RKO (cell line): ENCODE data around the gene SWT1.

Experiments
- DNase-seq: peaks from one replicate; pipeline ENCODE4 v3.0.0-alpha.2; 2016; ENCODE audit warnings: low spot score

Gene SWT1

DNA sequence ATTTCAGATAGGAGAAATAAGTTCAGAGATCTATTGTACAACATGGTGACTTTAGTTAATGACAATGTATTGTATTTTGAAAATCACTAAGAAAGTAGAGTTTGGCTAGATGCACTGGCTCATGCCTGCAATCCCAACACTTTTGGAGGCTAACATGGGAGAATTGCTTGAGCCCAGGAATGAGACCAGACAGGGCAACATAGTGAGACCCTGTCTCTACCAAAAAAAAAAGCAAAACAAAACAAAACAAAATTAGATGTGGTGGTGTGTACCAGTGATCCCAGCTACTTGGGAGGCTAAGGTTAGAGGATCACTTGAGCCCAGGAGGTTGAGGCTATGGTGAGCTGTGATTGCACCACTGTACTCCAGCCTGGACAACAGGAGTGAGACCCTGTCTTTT lies 132.9 kb downstream of the SWT1 start:
- no peak for DNase-seq

- no peak for DNase-seq
These were observed 134.2 kb downstream of the SWT1 start for GRCh38 chr1:185291159-185291558.

GRCh38 chr1:185291652-185292051 lies 134.7 kb downstream of the SWT1 start:
- DNase-seq: no peak

- no peak for DNase-seq
These were observed 135.3 kb downstream of the SWT1 start for GRCh38 chr1:185292237-185292636.

DNA sequence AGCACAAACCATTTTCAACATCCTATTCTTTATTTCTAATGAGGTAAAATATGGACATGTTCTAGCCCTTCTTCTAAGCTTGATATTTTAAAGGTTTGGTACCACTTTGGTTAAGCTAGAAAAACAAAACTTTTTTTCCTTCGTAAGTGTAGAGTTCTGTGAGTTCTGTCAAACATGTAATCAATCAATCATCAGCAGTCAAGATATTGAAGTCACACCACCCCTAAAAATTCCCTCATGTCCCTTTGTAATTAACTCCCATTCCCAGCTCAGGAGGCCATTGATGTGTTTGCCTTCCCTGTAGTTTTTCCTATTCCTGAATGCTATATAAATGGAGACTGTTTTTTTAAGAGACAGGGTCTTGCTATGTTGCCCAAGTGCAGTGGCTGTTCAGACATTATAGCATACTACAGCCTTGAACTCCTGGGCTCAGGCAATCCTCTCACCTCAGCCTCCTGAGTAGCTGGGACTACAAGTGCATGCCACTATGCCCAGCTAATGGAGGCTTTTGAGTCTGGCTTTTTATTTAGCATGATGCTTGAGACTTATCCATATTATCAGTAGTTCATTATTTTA lies 137.1 kb downstream of the SWT1 start:
- DNase-seq: no peak

DNA sequence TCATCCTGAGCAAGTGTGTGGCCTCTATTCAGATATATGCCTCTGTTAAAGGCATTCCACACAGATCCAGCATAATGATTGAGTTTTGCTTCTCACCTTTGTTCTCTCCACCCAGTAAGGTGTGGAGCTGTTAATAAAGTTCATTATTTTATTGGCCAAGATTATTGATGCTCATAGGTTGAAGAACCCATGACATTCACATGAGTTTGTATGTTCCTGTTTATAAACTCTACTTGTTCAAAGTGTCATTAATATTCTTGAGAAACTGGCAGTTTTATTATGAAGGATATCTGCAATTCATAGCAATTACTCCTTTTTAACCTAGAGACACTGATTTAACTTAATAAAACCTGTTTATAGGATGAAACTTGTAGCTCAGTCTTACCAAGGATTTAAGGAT lies 138.1 kb downstream of the SWT1 start:
- DNase-seq: no peak

- no peak for DNase-seq
These were observed 141.0 kb downstream of the SWT1 start for GRCh38 chr1:185297982-185298381.

DNA sequence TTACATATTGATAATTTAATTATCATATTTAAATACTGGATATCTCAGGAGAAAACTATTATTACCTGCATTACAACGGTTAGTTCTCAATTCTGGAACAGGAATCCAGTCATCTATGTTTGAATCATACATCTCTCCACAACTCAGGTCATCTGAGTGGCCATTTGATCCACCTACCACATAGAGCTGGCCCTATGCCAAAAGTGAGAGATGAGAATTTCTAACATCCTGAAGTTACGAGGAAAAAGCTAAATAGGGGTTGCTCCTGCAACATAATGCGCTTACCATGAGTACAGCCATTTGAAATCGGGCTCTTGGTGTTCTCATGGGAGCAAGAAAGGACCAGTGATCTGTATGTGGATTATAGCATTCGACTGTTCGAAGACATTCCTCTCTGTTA lies 143.2 kb downstream of the SWT1 start:
- no peak for DNase-seq

GRCh38 chr1:185305419-185305818 lies 148.5 kb downstream of the SWT1 start:
- no peak for DNase-seq

DNA sequence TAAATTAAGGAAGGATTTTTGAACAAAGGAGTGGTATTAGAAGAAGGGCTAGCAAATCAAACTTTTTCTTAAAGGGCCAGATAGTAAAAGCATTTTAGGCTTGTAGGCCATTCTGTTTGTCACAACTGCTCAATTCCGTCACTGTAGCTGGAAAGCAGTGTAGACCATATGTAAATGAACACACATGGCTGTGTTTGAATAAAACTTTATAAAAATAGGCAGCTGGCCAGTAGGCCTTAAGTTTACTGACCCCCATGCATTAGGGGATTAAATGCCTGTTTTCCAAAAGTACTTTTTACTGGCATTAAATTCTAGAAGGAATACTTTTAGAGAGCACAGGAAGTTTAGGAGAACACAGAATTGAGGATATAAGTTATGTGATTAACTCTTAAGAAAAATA lies 151.2 kb downstream of the SWT1 start:
- no peak for DNase-seq

DNA sequence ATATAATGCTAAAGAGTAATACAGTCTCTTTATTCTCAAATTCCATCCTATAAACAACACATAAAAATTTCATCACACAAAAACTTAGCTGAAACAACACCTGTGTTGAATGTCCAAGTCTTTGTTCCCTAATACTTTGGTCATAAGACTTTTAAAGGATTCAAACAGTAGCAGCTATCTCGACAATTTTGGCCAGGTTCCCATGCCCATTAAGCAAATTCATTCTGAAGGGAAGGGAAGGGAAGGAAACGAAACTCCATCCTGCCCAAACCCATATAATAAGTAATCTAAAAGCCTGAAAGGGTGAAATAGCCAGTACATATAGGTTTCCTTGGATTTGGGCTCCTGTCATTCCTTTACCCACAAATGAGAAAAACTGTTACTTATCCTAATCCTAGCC lies 152.6 kb downstream of the SWT1 start:
- no peak for DNase-seq

DNA sequence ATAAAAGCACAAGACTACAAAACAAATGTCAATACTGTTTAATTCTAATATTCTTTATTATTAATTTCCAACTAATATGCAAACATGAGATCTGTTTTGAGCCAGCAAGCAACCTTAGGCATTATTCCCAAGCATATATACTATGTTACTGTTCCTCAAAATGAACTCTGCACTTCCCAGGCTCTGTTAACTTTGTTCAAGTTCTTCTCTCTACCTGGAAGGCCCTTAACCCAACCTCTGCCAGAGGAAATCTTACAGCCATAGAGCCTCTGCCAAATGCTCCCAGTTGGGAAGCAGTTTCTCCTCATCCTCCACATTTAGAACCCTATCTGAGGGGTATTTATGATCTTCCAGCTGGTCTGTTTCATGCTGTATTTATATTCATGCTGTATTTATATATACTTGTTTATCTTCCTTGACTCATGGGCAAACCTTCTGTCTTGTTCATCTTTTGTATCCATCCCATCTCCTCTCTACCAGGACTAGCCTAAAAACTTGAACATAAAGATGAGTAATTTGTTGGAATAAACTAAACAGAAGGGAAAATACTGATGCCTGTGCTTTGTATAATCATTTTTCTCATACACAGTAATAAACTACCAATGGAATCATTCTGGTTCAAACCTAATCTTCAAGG lies 154.7 kb downstream of the SWT1 start:
- DNase-seq: no peak

- DNase-seq: no peak
These were observed 155.6 kb downstream of the SWT1 start for GRCh38 chr1:185312361-185313138.

- DNase-seq: peak; percentile 66
These were observed 157.4 kb downstream of the SWT1 start for GRCh38 chr1:185314411-185314810.

DNA sequence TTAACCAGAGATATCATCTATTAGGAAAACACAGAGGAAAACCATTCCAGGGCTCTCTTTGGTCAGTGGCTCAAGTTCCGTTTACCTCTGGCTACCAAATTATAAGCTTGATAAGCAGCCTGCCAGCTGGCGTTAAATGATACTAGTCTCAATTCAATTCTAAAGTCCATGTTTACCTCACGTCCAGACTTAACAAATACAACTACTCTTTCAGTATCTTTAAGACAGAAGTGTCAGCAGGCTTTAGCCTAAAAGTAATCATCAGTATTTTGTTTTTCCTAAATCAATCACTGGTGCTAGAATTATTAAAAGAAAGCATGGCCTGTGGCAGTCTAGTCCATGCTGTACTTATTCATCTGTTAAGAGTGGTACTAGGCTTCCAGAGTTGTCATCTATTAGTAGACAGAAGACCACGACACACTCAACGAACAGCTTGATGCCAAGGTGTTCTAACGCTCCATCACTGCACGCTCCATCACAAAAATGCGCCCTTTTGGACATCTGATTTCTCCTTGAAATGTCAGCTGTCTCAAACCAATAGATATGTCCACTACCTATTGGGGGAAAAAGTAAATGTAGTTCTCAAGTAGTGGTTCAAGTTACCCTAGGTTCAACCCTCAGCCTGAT lies 158.6 kb downstream of the SWT1 start:
- DNase-seq: peak; percentile 52

DNA sequence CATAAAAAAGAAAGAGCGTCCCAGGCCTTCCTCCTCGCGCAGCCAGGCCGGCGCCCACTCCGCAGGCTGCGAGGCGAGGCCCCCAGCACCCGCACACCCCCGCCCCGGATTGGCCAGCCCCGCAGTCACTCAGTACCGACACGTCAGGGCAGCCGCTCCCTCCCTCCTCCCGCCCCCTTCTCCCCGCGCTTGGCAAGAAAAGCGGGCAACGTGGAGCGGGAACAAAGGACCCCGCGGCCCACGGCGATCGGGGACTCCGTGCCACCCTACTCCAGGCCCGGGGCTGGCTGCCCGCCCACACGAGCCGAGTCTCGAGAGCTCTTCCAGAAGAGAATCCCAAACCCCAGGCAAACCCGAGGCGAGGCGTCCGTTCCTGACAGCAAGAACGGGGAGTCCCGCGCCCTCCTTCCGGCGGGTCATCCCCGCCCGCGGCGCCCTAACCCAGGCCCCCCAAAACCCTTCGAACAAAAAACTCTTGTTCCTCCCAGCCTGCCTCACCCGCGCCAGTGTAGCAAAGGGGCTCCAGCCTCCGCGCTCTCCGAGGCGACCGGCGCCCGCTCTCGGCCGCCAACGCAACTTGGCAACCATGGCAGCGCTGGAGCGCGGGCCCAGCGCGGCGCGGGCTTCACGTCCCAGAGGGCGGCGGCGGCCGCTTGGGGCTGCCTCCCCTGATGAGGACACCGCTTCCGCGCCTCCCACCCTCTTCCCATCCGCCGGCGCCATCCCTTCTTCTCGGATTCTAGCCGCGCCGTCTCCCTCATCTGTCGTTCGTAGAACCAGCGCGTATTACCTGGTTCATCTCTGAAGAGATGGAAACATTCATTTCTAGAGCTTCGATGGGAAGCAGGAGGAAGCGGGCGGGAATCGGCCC lies 159.4 kb downstream of the SWT1 start:
- peak; percentile 85 for DNase-seq

DNA sequence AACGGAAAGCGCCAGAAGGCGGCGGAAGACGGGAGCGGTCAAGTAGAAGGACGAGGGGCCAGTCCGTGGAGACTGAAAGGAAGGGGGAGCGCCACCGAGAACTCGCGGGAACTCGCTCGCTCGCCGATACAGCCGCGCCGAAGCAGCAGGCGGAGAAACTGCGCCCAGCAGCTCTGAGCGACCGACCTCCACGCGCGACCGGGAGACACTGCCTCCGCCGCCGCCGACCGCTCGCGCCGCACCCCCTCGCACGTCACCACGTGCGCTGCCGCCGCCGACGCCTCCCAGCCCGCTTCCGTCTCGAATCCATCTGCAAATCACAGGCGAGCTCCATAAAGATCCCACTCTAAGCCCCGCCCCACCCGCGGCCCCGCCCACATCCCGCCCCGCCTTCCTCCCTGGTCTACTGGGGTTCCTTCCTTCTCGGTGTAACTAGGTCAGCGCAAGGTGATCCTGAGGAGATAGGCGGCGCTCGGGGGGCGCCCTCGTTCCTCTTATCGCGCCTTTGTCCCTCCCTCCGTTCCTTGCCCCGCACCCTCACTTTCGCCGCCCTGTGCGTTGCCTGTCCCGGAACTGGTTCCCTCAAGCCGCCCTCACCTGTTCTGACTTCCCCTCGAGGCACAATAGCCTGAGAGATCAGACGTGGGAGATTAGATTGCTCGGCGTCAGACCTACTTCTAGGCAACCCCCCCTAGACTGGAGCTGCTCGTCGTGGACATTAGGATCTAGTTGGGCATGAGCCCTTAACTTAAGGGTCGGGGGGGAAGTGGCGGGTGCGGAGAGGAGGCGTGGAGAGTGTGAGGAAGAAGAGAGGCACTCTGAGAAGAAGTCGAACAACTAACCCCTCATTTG lies 160.3 kb downstream of the SWT1 start, which contains the start of gene IVNS1ABP:
Gene IVNS1ABP, minus strand, starts transcription at position 210 of the 852 bp plus-strand sequence. CDS start 7,750 bp downstream, outside the sequence.
- DNase-seq: peak; percentile 94

- peak; percentile 64 for DNase-seq
These were observed 160.9 kb downstream of the SWT1 start for GRCh38 chr1:185317886-185318310.

DNA sequence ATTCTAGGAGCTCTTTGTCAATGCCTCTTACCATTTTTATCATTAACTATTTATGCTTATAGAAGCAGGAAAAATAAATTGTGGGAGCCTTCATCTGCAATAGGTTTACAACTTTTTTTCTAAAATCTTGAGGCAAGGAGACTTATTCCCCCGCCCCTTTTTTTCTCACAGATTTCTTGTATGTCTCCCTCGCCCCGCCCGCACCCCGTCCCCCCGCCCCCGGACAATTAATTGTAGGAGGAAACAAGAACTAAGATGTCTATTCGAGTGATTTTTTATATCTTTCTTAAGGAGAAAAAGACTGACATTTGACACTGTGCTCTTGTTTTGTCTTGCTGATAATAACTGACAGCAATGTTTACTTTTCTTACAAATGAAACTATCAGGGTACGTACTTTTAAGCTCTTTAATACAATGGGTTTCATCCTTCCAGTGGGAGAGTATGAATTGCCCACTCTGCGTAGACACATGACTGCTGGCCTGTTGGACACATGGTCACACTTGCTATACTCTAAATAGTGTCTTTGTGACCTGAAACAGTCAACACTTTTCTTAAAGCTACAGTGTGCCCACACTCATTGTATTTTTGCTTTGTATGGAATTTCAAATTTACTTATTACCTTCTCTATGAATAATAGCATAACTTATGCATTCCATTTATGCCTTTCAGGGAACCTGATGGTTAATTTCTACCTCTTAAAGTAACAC lies 161.6 kb downstream of the SWT1 start:
- DNase-seq: no peak

- no peak for DNase-seq
These were observed 162.1 kb downstream of the SWT1 start for GRCh38 chr1:185319139-185319475.
